RPMI7951 (cell line): Measurements from ENCODE around the gene AGAP1. TPM values are rescaled to one million over a fixed set of nuclear protein-coding genes. Genes with fewer than 3 reads are reported as not detected.
A peak's percentile ranks its signal among the peaks of the same experiment; 100 is the strongest.
"Not testable (repeated sequence)": the region's sequence is repeated elsewhere in the genome, so short reads cannot be mapped to it uniquely, and the experiment has no call there.

Experiments
- DNase-seq: peaks from one replicate; pipeline ENCODE4 v3.0.0-alpha.2; 2012; ENCODE audit warnings: low read depth
- total RNA-seq: library from RNA; depleted of rRNA; stranded (reverse); fragments of >200 nt; shearing (Covaris generic); gene quantifications from 2 replicates; pipeline ENCODE4 v1.2.3, GENCODE V29; 2014

AGAP1 gene
- total RNA-seq, 1 experiment from 2014 or later, result 5.4 TPM

DNA sequence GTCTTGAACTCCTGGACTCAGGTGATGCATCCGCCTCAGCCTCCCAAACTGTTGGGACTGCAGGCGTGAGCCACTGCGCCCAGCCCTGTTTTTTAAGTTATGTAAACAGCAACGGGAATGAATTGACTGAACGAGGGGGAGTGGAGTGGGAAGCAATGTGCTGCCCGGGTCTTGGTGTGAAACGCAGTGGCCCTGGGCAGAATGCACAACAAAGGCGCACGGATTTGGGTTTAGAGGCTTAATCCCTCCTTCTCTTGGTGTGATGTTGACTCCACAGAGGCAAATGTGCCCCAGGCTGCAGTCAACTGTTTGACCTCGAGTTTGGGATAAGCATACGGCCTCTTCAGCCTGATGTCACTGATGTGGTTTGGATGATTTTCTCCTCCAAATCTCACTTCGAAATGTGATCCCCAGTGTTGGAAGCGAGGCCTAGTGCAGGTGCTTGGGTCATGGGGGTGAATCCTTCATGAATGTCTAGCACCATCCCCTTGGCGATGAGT is 97.4 kb downstream of the AGAP1 start:
- peak; percentile 10 for DNase-seq

- peak; percentile 40 for DNase-seq
Measured at GRCh38 chr2:235591921-235592320, 98.1 kb downstream of the AGAP1 start.

DNA sequence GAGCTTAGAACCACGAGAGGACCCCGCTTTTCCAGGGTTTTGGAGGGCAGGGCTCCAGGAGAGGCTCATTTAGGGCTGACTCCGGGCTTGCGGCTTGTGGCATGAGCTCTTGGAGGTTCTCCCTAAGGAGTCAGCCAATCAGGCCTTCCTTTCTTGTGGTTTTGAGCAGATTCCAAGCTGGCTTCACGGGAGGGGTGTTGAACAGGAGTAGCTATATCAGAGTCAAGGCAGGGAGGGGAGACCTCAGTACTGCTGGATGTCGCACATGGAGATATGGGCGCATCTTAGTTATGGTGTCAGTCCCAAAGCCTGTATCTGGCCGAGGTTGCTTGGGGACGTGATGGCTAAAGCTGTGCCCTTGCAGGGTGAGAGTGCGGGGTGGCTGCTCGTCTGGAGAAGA is 98.6 kb downstream of the AGAP1 start:
- DNase-seq, result peak; percentile 52

GRCh38 chr2:235592836-235593235 is 99.0 kb downstream of the AGAP1 start:
- DNase-seq, result no peak

DNA sequence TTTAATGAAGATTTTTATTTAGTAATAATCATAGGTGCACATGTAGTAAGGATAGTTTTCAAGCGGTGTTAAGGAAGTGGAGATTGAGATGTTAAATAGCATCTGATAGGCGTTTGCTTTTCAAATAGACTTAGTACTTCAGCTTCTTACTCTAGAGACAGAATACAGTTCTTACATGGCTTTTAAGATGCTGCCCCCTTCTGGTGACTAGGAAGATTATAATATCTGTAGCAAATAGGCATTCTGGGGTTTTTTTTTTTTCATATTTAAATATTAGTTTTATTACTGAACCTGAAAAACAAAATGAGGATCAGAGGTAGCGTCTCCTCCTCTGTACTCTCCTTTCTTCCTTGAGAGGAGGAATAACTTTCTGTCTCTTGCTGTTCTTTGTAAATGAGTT is 100.2 kb downstream of the AGAP1 start:
- DNase-seq, result peak; percentile 78

GRCh38 chr2:235594964-235595363 is 101.1 kb downstream of the AGAP1 start:
- no peak for DNase-seq

DNA sequence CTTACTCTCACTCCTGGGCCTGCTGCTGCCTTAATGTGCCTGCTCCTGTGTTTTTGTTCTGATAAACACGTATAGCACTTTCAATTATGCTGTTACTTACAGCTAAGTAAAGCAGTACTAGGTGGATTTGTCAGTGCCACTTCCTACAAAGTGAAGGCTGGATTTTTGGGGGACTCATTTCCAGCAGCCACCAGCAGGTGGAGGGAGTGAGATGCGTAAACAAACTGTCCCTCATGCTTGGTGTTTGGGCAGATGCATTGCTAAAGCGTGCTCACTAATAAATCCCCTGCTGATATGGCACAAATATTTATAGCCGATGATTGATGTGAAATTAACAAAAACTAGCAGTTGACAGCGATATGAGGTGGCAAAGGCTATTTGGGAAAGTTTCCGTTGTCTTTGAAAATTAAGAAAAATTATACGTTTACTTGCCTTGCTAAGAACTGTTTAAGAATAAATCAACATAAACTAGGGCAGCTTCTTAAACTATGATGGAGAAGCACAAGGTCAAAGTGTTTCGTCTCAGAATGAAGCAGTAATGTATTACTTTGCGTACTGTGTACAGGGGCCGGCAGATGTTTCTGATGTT is 101.7 kb downstream of the AGAP1 start:
- peak; percentile 66 for DNase-seq

DNA sequence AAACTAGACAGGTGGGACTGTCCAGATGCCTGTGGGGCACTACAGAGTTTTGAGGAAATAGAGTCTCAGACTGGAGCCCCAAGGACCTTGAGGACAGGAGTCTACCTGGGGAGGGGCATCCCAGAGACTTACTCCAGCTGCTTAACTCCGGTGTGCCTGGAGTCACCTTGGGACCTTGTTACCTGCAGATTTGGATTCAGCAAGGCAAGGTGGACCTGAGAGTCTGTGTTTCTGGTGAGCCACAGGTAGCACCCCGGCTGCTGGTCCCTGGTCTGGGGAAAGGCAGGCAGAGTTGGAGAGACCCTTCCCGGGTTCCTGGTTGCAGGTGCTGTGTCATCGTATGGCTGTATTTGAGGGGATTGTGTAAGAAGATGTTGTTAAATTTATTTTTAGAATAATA is 102.4 kb downstream of the AGAP1 start:
- no peak for DNase-seq

- DNase-seq, result no peak
Measured at GRCh38 chr2:235597081-235597615, 103.3 kb downstream of the AGAP1 start.

GRCh38 chr2:235598026-235598425 is 104.2 kb downstream of the AGAP1 start:
- no peak for DNase-seq

- no peak for DNase-seq
Measured at GRCh38 chr2:235598532-235599531, 105.0 kb downstream of the AGAP1 start.

- DNase-seq, result no peak
Measured at GRCh38 chr2:235599596-235600338, 105.9 kb downstream of the AGAP1 start.

GRCh38 chr2:235600406-235600805 is 106.6 kb downstream of the AGAP1 start:
- DNase-seq, result no peak

DNA sequence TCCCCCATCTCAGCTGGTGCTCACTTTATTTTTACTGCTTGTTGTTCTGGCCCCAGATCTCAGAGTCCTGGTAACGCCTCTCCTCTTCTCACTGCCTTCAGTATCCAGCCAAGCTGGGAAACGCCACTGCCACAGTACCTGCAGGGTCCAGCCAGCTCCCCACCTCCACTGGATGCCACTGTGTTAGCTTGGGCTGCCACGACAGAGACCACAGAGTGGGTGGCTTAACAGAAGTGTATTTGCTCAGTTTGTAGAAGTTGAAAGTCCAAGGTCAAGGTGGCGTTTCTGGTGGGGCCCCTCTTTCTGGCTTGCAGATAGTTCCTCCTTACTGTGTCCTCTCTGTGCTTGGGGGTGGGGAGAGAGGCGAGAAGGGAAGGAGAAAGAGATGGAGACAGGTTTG is 107.1 kb downstream of the AGAP1 start:
- no peak for DNase-seq

GRCh38 chr2:235601960-235602704 is 108.3 kb downstream of the AGAP1 start:
- no peak for DNase-seq

GRCh38 chr2:235602971-235603370 is 109.1 kb downstream of the AGAP1 start:
- not testable (repeated sequence) for DNase-seq

GRCh38 chr2:235603659-235604058 is 109.8 kb downstream of the AGAP1 start:
- DNase-seq, result no peak

GRCh38 chr2:235605312-235606003 is 111.6 kb downstream of the AGAP1 start:
- DNase-seq, result peak; percentile 96

- peak; percentile 85 for DNase-seq
Measured at GRCh38 chr2:235606004-235606715, 112.3 kb downstream of the AGAP1 start.
